ENCODE results near the gene NCOR2. TPM values are rescaled to one million over a fixed set of nuclear protein-coding genes. Genes with fewer than 3 reads are reported as not detected.

NCOR2 gene
- polyA plus RNA-seq, 1 donor from 2014 or later, result 4.8 TPM

DNA sequence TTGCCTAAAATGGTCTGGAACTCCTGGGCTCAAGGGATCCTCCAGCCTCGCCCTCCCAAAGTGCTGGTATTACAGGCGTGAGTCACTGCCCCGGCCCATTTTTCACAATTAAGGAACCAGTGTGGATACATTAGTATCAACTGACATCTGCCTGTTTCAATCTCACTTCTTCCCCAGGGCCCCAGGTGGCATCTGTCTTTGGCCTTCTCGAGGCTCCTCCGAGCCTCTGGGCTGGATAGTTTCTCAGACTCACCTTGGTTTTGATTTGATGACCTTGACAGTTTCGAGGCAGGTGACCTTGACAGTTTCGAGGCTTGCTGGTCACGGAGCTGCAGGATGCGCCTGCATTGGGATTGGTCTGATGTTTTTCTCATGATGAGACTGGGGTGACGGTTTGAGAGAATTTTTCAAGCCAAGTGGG lies 41.0 kb upstream of the NCOR2 start:
- Histone ChIP-seq H3K27ac (ENCODE audit: low read length) (no peak overlapping the region), H3K36me3 (ENCODE audit: insufficient read depth, low read length) (no peaks in the 10 kb centered on the region), H4K20me1 (ENCODE audit: insufficient read depth) (no peaks in the 10 kb centered on the region), H3K9me3 (ENCODE audit: low read length) (no peaks in the 10 kb centered on the region), H3F3A (ENCODE audit: insufficient read depth, low read length, poor library complexity, severe bottlenecking) (no peaks in the 10 kb centered on the region), H3K9me2 (ENCODE audit: insufficient read depth, low read length) (no peaks in the 10 kb centered on the region), H3K4me3 (ENCODE audit: low read length) (no peak overlapping the region), H3K79me2 (replicated peaks; ENCODE audit: insufficient read depth, low read length) (no peaks in the 10 kb centered on the region), H2AFZ (ENCODE audit: low read depth, low read length) (no peak overlapping the region), H3K4me2 (ENCODE audit: low read length) (no peak overlapping the region), H3K27me3 (ENCODE audit: insufficient read depth, low read depth, low read length) (no peaks in the 10 kb centered on the region), H3K9ac (ENCODE audit: low read length) (no peak overlapping the region)
- no peak for TF ChIP-seq MXI1 (conservative IDR thresholded peaks at IDR 0.05; ENCODE audit: poor library complexity, severe bottlenecking)
- TF ChIP-seq, protein P1, sequence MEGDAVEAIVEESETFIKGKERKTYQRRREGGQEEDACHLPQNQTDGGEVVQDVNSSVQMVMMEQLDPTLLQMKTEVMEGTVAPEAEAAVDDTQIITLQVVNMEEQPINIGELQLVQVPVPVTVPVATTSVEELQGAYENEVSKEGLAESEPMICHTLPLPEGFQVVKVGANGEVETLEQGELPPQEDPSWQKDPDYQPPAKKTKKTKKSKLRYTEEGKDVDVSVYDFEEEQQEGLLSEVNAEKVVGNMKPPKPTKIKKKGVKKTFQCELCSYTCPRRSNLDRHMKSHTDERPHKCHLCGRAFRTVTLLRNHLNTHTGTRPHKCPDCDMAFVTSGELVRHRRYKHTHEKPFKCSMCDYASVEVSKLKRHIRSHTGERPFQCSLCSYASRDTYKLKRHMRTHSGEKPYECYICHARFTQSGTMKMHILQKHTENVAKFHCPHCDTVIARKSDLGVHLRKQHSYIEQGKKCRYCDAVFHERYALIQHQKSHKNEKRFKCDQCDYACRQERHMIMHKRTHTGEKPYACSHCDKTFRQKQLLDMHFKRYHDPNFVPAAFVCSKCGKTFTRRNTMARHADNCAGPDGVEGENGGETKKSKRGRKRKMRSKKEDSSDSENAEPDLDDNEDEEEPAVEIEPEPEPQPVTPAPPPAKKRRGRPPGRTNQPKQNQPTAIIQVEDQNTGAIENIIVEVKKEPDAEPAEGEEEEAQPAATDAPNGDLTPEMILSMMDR (IDR thresholded peaks at IDR 0.05; ENCODE audit: poor library complexity, severe bottlenecking), result no peak

DNA sequence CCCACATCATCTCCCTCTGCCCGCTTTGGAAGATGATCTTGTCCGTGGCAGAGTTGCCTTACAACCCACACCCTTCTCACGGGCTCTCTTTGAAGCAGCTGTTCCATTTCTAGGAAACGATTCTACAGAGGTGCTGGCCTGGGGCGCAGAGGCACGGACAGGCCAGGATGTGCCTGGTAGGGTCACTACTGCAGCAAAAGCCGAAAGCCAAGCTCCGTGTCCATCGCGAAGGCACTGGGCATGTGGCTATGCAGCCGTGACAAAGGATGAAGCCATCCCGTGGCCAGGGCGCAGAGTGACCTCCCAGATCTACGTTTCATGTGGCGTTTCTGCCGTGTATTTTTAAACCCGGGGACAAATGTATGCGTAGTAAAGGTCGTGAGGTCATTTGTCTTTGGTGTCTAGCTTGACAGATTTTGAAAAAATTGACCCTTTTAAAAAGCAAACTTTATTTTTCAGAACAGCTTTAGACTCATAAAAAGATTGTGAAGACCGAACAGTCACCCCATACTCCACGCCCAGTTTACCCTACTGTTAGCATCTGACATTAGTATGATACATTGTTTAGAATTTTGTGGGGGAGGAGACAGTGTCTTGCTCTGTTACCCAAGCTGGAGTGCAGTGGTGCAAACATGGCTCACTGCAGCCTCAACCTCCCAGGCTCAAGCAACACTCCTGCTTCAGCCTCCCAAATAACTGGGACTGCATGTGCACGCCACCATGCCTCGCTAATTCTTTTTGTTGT lies 40.4 kb upstream of the NCOR2 start:
- no peak for TF ChIP-seq RAD21 (conservative IDR thresholded peaks at IDR 0.05)
- TF ChIP-seq TAF1 (IDR thresholded peaks at IDR 0.05; ENCODE audit: low read depth), result no peak
- TF ChIP-seq, protein P2, sequence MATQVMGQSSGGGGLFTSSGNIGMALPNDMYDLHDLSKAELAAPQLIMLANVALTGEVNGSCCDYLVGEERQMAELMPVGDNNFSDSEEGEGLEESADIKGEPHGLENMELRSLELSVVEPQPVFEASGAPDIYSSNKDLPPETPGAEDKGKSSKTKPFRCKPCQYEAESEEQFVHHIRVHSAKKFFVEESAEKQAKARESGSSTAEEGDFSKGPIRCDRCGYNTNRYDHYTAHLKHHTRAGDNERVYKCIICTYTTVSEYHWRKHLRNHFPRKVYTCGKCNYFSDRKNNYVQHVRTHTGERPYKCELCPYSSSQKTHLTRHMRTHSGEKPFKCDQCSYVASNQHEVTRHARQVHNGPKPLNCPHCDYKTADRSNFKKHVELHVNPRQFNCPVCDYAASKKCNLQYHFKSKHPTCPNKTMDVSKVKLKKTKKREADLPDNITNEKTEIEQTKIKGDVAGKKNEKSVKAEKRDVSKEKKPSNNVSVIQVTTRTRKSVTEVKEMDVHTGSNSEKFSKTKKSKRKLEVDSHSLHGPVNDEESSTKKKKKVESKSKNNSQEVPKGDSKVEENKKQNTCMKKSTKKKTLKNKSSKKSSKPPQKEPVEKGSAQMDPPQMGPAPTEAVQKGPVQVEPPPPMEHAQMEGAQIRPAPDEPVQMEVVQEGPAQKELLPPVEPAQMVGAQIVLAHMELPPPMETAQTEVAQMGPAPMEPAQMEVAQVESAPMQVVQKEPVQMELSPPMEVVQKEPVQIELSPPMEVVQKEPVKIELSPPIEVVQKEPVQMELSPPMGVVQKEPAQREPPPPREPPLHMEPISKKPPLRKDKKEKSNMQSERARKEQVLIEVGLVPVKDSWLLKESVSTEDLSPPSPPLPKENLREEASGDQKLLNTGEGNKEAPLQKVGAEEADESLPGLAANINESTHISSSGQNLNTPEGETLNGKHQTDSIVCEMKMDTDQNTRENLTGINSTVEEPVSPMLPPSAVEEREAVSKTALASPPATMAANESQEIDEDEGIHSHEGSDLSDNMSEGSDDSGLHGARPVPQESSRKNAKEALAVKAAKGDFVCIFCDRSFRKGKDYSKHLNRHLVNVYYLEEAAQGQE (IDR thresholded peaks at IDR 0.05; ENCODE audit: borderline replicate concordance), result no peak
- TF ChIP-seq EZH2 (IDR thresholded peaks at IDR 0.05; ENCODE audit: borderline replicate concordance, insufficient read depth, low read length, poor library complexity, severe bottlenecking), result no peak
- TF ChIP-seq, protein P1 (IDR thresholded peaks at IDR 0.05; ENCODE audit: poor library complexity, severe bottlenecking), result no peak
- no peak for TF ChIP-seq SMC3 (conservative IDR thresholded peaks at IDR 0.05; ENCODE audit: poor library complexity)
- no peak for TF ChIP-seq POLR2AphosphoS5 (IDR thresholded peaks at IDR 0.05)
- no peak for TF ChIP-seq EP300 (conservative IDR thresholded peaks at IDR 0.05; ENCODE audit: poor library complexity, severe bottlenecking)
- no peak for TF ChIP-seq MXI1 (conservative IDR thresholded peaks at IDR 0.05; ENCODE audit: poor library complexity, severe bottlenecking)
- Histone ChIP-seq H3K9ac (ENCODE audit: low read length) (no peak overlapping the region), H4K20me1 (ENCODE audit: insufficient read depth) (no peaks in the 10 kb centered on the region), H3K79me2 (replicated peaks; ENCODE audit: insufficient read depth, low read length) (no peaks in the 10 kb centered on the region), H3K27me3 (ENCODE audit: insufficient read depth, low read depth, low read length) (no peaks in the 10 kb centered on the region), H3K9me3 (ENCODE audit: low read length) (no peaks in the 10 kb centered on the region), H3K36me3 (ENCODE audit: insufficient read depth, low read length) (no peaks in the 10 kb centered on the region), H3K4me3 (ENCODE audit: low read length) (no peak overlapping the region), H3K27ac (ENCODE audit: low read length) (no peak overlapping the region), H3F3A (ENCODE audit: insufficient read depth, low read length, poor library complexity, severe bottlenecking) (no peaks in the 10 kb centered on the region), H3K9me2 (ENCODE audit: insufficient read depth, low read length) (no peaks in the 10 kb centered on the region), H2AFZ (ENCODE audit: low read depth, low read length) (no peak overlapping the region), H3K4me2 (ENCODE audit: low read length) (no peak overlapping the region)

Measured in neural cell (in vitro differentiated cells).